ENCODE data around the gene PROM2. TPM values are rescaled to one million over a fixed set of nuclear protein-coding genes. Genes with fewer than 3 reads are reported as not detected.

PROM2 gene
- total RNA-seq, 2 donors from 2014 or later: 3.5 to 10.0 TPM

GRCh38 chr2:95292623-95293260, 18.5 kb downstream of the PROM2 start:
- H3K27ac ChIP-seq: no peak overlapping the region

GRCh38 chr2:95294579-95295250, 20.5 kb downstream of the PROM2 start:
- no peaks in the 10 kb centered on the region for H3K36me3 ChIP-seq
- peaks cover 8% of the 10 kb centered on the region for H3K9me3 ChIP-seq
- TF ChIP-seq, protein P1, sequence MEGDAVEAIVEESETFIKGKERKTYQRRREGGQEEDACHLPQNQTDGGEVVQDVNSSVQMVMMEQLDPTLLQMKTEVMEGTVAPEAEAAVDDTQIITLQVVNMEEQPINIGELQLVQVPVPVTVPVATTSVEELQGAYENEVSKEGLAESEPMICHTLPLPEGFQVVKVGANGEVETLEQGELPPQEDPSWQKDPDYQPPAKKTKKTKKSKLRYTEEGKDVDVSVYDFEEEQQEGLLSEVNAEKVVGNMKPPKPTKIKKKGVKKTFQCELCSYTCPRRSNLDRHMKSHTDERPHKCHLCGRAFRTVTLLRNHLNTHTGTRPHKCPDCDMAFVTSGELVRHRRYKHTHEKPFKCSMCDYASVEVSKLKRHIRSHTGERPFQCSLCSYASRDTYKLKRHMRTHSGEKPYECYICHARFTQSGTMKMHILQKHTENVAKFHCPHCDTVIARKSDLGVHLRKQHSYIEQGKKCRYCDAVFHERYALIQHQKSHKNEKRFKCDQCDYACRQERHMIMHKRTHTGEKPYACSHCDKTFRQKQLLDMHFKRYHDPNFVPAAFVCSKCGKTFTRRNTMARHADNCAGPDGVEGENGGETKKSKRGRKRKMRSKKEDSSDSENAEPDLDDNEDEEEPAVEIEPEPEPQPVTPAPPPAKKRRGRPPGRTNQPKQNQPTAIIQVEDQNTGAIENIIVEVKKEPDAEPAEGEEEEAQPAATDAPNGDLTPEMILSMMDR (IDR thresholded peaks at IDR 0.05): no peak
- H3K27ac ChIP-seq: no peak overlapping the region
- ATAC-seq (ENCODE audit: insufficient number of reproducible peaks, low FRiP score, low read depth): no peak
- H3K4me3 ChIP-seq: no peak overlapping the region
- H3K27me3 ChIP-seq (replicated peaks; ENCODE audit: insufficient read depth): no peaks in the 10 kb centered on the region
- DNase-seq (ENCODE audit: low spot score): no peak
- no peaks in the 10 kb centered on the region for H3K4me1 ChIP-seq (ENCODE audit: control insufficient read depth in 1 of 2, low read depth in 2 of 2)

More at GRCh38 chr2:95292623-95293260, 18.5 kb downstream of the PROM2 start:
- no peak for ATAC-seq (ENCODE audit: insufficient number of reproducible peaks, low FRiP score, low read depth)
- DNase-seq (ENCODE audit: low spot score): no peak
- H3K9me3 ChIP-seq: peaks cover 8% of the 10 kb centered on the region
- no peak overlapping the region for H3K4me3 ChIP-seq
- no peaks in the 10 kb centered on the region for H3K36me3 ChIP-seq
- no peaks in the 10 kb centered on the region for H3K4me1 ChIP-seq (ENCODE audit: control insufficient read depth in 1 of 2, low read depth in 2 of 2)
- TF ChIP-seq, protein P1 (IDR thresholded peaks at IDR 0.05): no peak
- no peaks in the 10 kb centered on the region for H3K27me3 ChIP-seq (replicated peaks; ENCODE audit: insufficient read depth)

GRCh38 chr2:95295376-95295775, 21.1 kb downstream of the PROM2 start:
- no peaks in the 10 kb centered on the region for H3K27me3 ChIP-seq (replicated peaks; ENCODE audit: insufficient read depth)
- DNase-seq (ENCODE audit: low spot score) (no peak), ATAC-seq (ENCODE audit: insufficient number of reproducible peaks, low FRiP score, low read depth) (no peak)
- peaks cover 8% of the 10 kb centered on the region for H3K9me3 ChIP-seq
- no peak overlapping the region for H3K4me3 ChIP-seq
- H3K27ac ChIP-seq: no peak overlapping the region
- TF ChIP-seq, protein P1 (IDR thresholded peaks at IDR 0.05): no peak
- H3K4me1 ChIP-seq (ENCODE audit: control insufficient read depth in 1 of 2, low read depth in 2 of 2): no peaks in the 10 kb centered on the region
- H3K36me3 ChIP-seq: no peaks in the 10 kb centered on the region

DNA sequence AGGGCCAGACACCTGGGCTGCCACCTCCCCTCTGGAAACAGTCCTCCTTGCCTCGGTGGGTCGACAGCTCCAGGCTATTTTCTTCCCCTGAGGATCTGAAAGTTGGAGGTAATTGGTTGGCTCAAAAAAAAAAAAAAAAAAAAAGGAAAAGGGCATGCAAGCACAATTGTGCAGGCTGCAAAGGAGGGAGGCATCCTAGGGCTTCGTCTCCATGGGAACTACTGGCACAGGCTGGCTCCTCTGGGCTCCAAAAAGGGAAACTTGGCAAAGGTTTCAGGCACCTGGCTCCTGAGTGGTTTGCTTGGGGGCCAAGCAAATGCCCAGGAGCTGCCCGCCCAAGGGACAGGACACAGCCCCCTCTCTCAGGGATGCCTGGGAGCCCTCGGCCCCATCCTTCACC, 21.8 kb downstream of the PROM2 start:
- TF ChIP-seq, protein P1 (IDR thresholded peaks at IDR 0.05): no peak
- H3K4me1 ChIP-seq (ENCODE audit: control insufficient read depth in 1 of 2, low read depth in 2 of 2): no peaks in the 10 kb centered on the region
- H3K27me3 ChIP-seq (replicated peaks; ENCODE audit: insufficient read depth): no peaks in the 10 kb centered on the region
- no peaks in the 10 kb centered on the region for H3K36me3 ChIP-seq
- ATAC-seq (ENCODE audit: insufficient number of reproducible peaks, low FRiP score, low read depth) (no peak), DNase-seq (ENCODE audit: low spot score) (no peak)
- H3K9me3 ChIP-seq: peaks cover 5% of the 10 kb centered on the region
- H3K27ac ChIP-seq: no peak overlapping the region
- no peak overlapping the region for H3K4me3 ChIP-seq

GRCh38 chr2:95296880-95297487, 22.7 kb downstream of the PROM2 start, which contains the start of gene KCNIP3:
TSS of gene KCNIP3 (plus strand) at chr2:95297347. CDS start at chr2:95297439, 92 bp downstream.
- no peak for ATAC-seq (ENCODE audit: insufficient number of reproducible peaks, low FRiP score, low read depth)
- Histone ChIP-seq H3K27me3 (replicated peaks; ENCODE audit: insufficient read depth) (no peaks in the 10 kb centered on the region), H3K36me3 (no peaks in the 10 kb centered on the region), H3K9me3 (no peaks in the 10 kb centered on the region), H3K27ac (no peak within 1 kb of the TSS), H3K4me1 (ENCODE audit: control insufficient read depth in 1 of 2, low read depth in 2 of 2) (no peaks in the 10 kb centered on the region), H3K4me3 (peak within 1 kb of the TSS; percentile 56)
- TF ChIP-seq, protein P1 (IDR thresholded peaks at IDR 0.05): no peak
- DNase-seq (ENCODE audit: low spot score): no peak

Measured in thoracic aorta (tissue), 2 donors.